Central memory CD4-positive, alpha-beta T cell (primary cell): ENCODE measurements around the gene GTSE1.

Source experiments
- DNase-seq: peaks from one replicate; pipeline ENCODE4 v3.0.0; 2022

Gene GTSE1

GRCh38 chr22:46367707-46368191 lies 71.1 kb downstream of the GTSE1 start:
- DNase-seq, result peak; percentile 58

- no peak for DNase-seq
Measured at GRCh38 chr22:46368422-46368821, 71.8 kb downstream of the GTSE1 start.

GRCh38 chr22:46368871-46369715 lies 72.4 kb downstream of the GTSE1 start:
- no peak for DNase-seq

- DNase-seq, result no peak
Measured at GRCh38 chr22:46369716-46370583, 73.3 kb downstream of the GTSE1 start.

- peak; percentile 44 for DNase-seq
Measured at GRCh38 chr22:46370584-46371291, 74.1 kb downstream of the GTSE1 start.

GRCh38 chr22:46371623-46372226 lies 75.1 kb downstream of the GTSE1 start:
- DNase-seq, result no peak

- DNase-seq, result no peak
Measured at GRCh38 chr22:46372686-46373085, 76.0 kb downstream of the GTSE1 start.

- no peak for DNase-seq
Measured at GRCh38 chr22:46373159-46373558, 76.5 kb downstream of the GTSE1 start.

GRCh38 chr22:46373921-46374662 lies 77.4 kb downstream of the GTSE1 start:
- peak; percentile 35 for DNase-seq

GRCh38 chr22:46374663-46375474 lies 78.2 kb downstream of the GTSE1 start:
- no peak for DNase-seq

GRCh38 chr22:46376111-46376510 lies 79.4 kb downstream of the GTSE1 start:
- DNase-seq, result no peak

- no peak for DNase-seq
Measured at GRCh38 chr22:46376908-46377524, 80.3 kb downstream of the GTSE1 start.

- no peak for DNase-seq
Measured at GRCh38 chr22:46377525-46378425, 81.1 kb downstream of the GTSE1 start.

GRCh38 chr22:46378426-46379065 lies 81.9 kb downstream of the GTSE1 start:
- DNase-seq, result no peak

GRCh38 chr22:46379066-46379930 lies 82.6 kb downstream of the GTSE1 start:
- no peak for DNase-seq

- DNase-seq, result no peak
Measured at GRCh38 chr22:46380069-46380468, 83.4 kb downstream of the GTSE1 start.
